Ascending aorta (tissue), 2 donors: ENCODE data around the gene USP13. TPM values are rescaled to one million over a fixed set of nuclear protein-coding genes. Genes with fewer than 3 reads are reported as not detected.

ENCODE experiments used
- DNase-seq, 2 donors: peaks; one replicate each; pipeline ENCODE4 v3.0.0-alpha.2; 2019; ENCODE audit warnings: low spot score in 2 of 2
- H3K27ac ChIP-seq, 2 donors: fragments of 200-600 bp; sonication (generic); one replicate each; pipeline ENCODE4 v1.5.1; 2016 to 2017; ENCODE audit warnings: mild to moderate bottlenecking in 1 of 2
- H3K27me3 ChIP-seq: fragments of 200-600 bp; sonication (generic); one replicate; pipeline ENCODE4 v1.5.1; 2017
- H3K36me3 ChIP-seq, 2 donors: fragments of 200-600 bp; sonication (generic); one replicate each; pipeline ENCODE4 v1.5.1; 2016
- H3K4me1 ChIP-seq, 2 donors: fragments of 200-600 bp; sonication (generic); one replicate each; pipeline ENCODE4 v1.5.1; 2016 to 2017; ENCODE audit warnings: mild to moderate bottlenecking in 1 of 2
- H3K4me3 ChIP-seq, 2 donors: fragments of 200-600 bp; sonication (generic); one replicate each; pipeline ENCODE4 v1.5.1; 2016 to 2017; ENCODE audit warnings: mild to moderate bottlenecking in 1 of 2
- H3K9me3 ChIP-seq, 2 donors: fragments of 200-600 bp; sonication (generic); one replicate each; pipeline ENCODE4 v1.5.1; 2016
- intact Hi-C: fragments of 100-400 bp; cut with DNase I; formaldehyde crosslinking; loops from one replicate; pipeline ENCODE4 v1.15.1; 2023
- total RNA-seq: library from RNA; depleted of rRNA; stranded (reverse); fragments of >200 nt; gene quantifications from one replicate; pipeline ENCODE4 v1.1.0, GENCODE V29; 2016
- TF ChIP-seq, protein P1 (sequence below), 3 experiments: fragments of 200-600 bp in 2 of 3; fragments of 450-650 bp in 1 of 3; sonication (generic) in 2 of 3; IDR thresholded peaks; one replicate each; pipeline ENCODE4 v1.5.1; 2016 to 2019; ENCODE audit warnings: antibody characterized with exemption in 3 of 3, mild to moderate bottlenecking in 1 of 3, moderate library complexity in 1 of 3

USP13 gene
- total RNA-seq, 1 donor from 2014 or later: 3.1 TPM

GRCh38 chr3:179651687-179652446 is 973 bp upstream of the USP13 start:
- H3K9me3 ChIP-seq: no peaks in the 10 kb centered on the region
- no peaks in the 10 kb centered on the region for H3K27me3 ChIP-seq
- H3K4me1 ChIP-seq: no peaks in the 10 kb centered on the region
- TF ChIP-seq, protein P1, sequence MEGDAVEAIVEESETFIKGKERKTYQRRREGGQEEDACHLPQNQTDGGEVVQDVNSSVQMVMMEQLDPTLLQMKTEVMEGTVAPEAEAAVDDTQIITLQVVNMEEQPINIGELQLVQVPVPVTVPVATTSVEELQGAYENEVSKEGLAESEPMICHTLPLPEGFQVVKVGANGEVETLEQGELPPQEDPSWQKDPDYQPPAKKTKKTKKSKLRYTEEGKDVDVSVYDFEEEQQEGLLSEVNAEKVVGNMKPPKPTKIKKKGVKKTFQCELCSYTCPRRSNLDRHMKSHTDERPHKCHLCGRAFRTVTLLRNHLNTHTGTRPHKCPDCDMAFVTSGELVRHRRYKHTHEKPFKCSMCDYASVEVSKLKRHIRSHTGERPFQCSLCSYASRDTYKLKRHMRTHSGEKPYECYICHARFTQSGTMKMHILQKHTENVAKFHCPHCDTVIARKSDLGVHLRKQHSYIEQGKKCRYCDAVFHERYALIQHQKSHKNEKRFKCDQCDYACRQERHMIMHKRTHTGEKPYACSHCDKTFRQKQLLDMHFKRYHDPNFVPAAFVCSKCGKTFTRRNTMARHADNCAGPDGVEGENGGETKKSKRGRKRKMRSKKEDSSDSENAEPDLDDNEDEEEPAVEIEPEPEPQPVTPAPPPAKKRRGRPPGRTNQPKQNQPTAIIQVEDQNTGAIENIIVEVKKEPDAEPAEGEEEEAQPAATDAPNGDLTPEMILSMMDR (IDR thresholded peaks at IDR 0.05): no peak
- peak overlapping the region; percentile 88 to 92 for H3K27ac ChIP-seq
- peak overlapping the region; percentile 90 for H3K4me3 ChIP-seq
- DNase-seq: no peak
- intact Hi-C loops: loop anchor here (2.0 to 10.0 kb wide), 4 partner anchors 47 to 467 kb away; partner anchors contain the start of genes ACTL6A, MRPL47, NDUFB5 and ZNF639
- H3K36me3 ChIP-seq: no peaks in the 10 kb centered on the region

- Histone ChIP-seq H3K27me3 (no peaks in the 10 kb centered on the region), H3K27ac (peak overlapping the region; percentile 88 to 92), H3K4me1 (no peaks in the 10 kb centered on the region), H3K9me3 (no peaks in the 10 kb centered on the region), H3K36me3 (no peaks in the 10 kb centered on the region), H3K4me3 (peak overlapping the region; percentile 90)
- TF ChIP-seq, protein P1 (IDR thresholded peaks at IDR 0.05): peak in 1 of 3 experiments; percentile 9
- DNase-seq: peak in 1 of 2 donors; percentile 82
- intact Hi-C loops: loop anchor here (2.0 to 10.0 kb wide), 4 partner anchors 48 to 468 kb away; partner anchors contain the start of genes ACTL6A, MRPL47, NDUFB5 and ZNF639
Measured at GRCh38 chr3:179653096-179653797, 407 bp downstream of the USP13 start.

DNA sequence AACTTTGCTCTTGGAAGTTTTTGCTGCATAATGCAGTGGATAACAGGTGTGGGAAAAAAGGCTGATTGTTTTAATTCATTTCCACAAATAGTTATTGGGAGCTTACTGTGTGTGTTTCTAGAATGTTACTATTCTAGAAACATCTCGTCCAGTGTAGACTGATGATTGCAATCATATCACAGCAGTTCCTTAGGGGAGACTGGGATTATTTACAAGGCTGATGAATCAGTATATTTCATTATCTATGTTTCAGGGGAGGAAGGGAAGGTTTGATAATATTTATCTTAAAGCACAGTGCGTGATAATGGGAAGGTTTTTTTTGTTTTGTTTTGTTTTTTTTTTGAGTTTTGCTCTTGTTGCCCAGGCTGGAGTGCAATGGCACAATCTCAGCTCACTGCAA is 2.4 kb downstream of the USP13 start:
- H3K4me1 ChIP-seq: no peaks in the 10 kb centered on the region
- no peaks in the 10 kb centered on the region for H3K36me3 ChIP-seq
- no peak for DNase-seq
- no peaks in the 10 kb centered on the region for H3K9me3 ChIP-seq
- intact Hi-C loops: loop anchor here (10.0 kb wide), 1 partner anchor 470 kb away; no protein-coding TSS in a partner anchor
- H3K4me3 ChIP-seq: no peak overlapping the region
- TF ChIP-seq, protein P1 (IDR thresholded peaks at IDR 0.05): no peak
- H3K27me3 ChIP-seq: no peaks in the 10 kb centered on the region
- no peak overlapping the region for H3K27ac ChIP-seq

DNA sequence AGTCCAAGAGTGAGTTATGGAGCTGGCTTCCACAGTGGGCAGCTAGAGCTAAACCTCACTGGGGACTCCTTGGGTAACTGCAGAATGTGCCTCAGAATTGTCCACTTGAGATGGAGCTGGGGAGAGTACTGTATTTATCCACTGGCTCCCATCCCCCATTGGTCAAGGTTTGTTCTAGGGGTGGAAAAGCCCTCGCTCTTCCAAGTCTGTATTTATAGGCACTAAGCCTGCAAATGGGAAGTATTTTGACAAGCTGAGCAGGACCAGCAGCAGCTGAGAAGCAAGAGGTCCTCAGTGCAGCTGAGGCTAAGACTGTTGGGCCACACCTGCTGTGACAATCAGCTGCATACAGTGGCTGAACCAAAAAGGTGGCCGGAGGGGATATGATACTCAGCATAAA is 5.8 kb downstream of the USP13 start:
- TF ChIP-seq, protein P1 (IDR thresholded peaks at IDR 0.05): no peak
- Histone ChIP-seq H3K27me3 (no peaks in the 10 kb centered on the region), H3K4me3 (no peak overlapping the region), H3K4me1 (no peaks in the 10 kb centered on the region), H3K9me3 (no peaks in the 10 kb centered on the region), H3K27ac (no peak overlapping the region), H3K36me3 (no peaks in the 10 kb centered on the region)
- DNase-seq: no peak
- intact Hi-C loops: loop anchor here (10.0 kb wide), 1 partner anchor 474 kb away; no protein-coding TSS in a partner anchor

- no peak overlapping the region for H3K4me3 ChIP-seq
- no peaks in the 10 kb centered on the region for H3K36me3 ChIP-seq
- no peaks in the 10 kb centered on the region for H3K4me1 ChIP-seq
- TF ChIP-seq, protein P1 (IDR thresholded peaks at IDR 0.05): no peak
- H3K27ac ChIP-seq: no peak overlapping the region
- DNase-seq: no peak
- intact Hi-C loops: no loop called here
- H3K9me3 ChIP-seq: no peaks in the 10 kb centered on the region
- no peaks in the 10 kb centered on the region for H3K27me3 ChIP-seq
Measured at GRCh38 chr3:179660872-179661271, 8.0 kb downstream of the USP13 start.
